Neural progenitor cell (in vitro differentiated cells): ENCODE data around the gene DLX5. TPM values are rescaled to one million over a fixed set of nuclear protein-coding genes. Genes with fewer than 3 reads are reported as not detected.

Source experiments
- DNase-seq: peaks from one replicate; pipeline ENCODE4 v3.0.0-alpha.2; 2016; ENCODE audit warnings: low spot score
- H2AFZ ChIP-seq: fragments of 200-600 bp; sonication (generic); replicated peaks from 2 replicates; pipeline ENCODE4 v1.6.1; 2016; ENCODE audit warnings: antibody characterized with exemption
- H3F3A ChIP-seq: fragments of 200-600 bp; sonication (generic); 2 replicates; pipeline ENCODE4 v1.6.1; 2016; ENCODE audit warnings: antibody characterized with exemption, low read depth
- H3K27ac ChIP-seq: fragments of 200-600 bp; sonication (generic); 2 replicates; pipeline ENCODE4 v1.5.1; 2016; ENCODE audit warnings: mild to moderate bottlenecking
- H3K27me3 ChIP-seq: fragments of 200-600 bp; sonication (generic); 2 replicates; pipeline ENCODE4 v1.6.1; 2016; ENCODE audit warnings: mild to moderate bottlenecking, moderate library complexity
- H3K36me3 ChIP-seq: fragments of 200-600 bp; sonication (generic); 2 replicates; pipeline ENCODE4 v1.5.1; 2016
- H3K4me1 ChIP-seq: fragments of 200-600 bp; sonication (generic); 2 replicates; pipeline ENCODE4 v1.6.1; 2016; ENCODE audit warnings: mixed run types
- H3K4me2 ChIP-seq: fragments of 200-600 bp; sonication (generic); 2 replicates; pipeline ENCODE4 v1.6.1; 2016
- H3K4me3 ChIP-seq: fragments of 200-600 bp; sonication (generic); 2 replicates; pipeline ENCODE4 v1.5.1; 2016
- H3K79me2 ChIP-seq: fragments of 200-600 bp; sonication (generic); 2 replicates; pipeline ENCODE4 v1.6.1; 2016; ENCODE audit warnings: low read depth
- H3K9ac ChIP-seq: fragments of 200-600 bp; sonication (generic); 2 replicates; pipeline ENCODE4 v1.6.1; 2016
- H3K9me3 ChIP-seq: fragments of 200-600 bp; sonication (generic); 2 replicates; pipeline ENCODE4 v1.5.1; 2016; ENCODE audit warnings: low read depth
- H4K20me1 ChIP-seq: fragments of 200-600 bp; sonication (generic); 2 replicates; pipeline ENCODE4 v1.6.1; 2016; ENCODE audit warnings: low read depth
- H3K27ac Mint-ChIP-seq: 3 replicates; pipeline ENCODE4 v1.8.0; 2021; ENCODE audit warnings: mixed read lengths
- H3K27me3 Mint-ChIP-seq: 2 replicates; pipeline ENCODE4 v1.8.0; 2022; ENCODE audit warnings: low read depth, mild to moderate bottlenecking, inconsistent platforms, moderate library complexity, mixed read lengths; ENCODE audit not compliant: insufficient read depth
- H3K36me3 Mint-ChIP-seq: 3 replicates; pipeline ENCODE4 v1.8.0; 2021; ENCODE audit warnings: mixed read lengths
- H3K4me1 Mint-ChIP-seq: 3 replicates; pipeline ENCODE4 v1.8.0; 2021; ENCODE audit warnings: mixed read lengths
- H3K4me3 Mint-ChIP-seq: 3 replicates; pipeline ENCODE4 v1.8.0; 2021; ENCODE audit warnings: mild to moderate bottlenecking, moderate library complexity, mixed read lengths
- H3K9me3 Mint-ChIP-seq: 3 replicates; pipeline ENCODE4 v1.8.0; 2020; ENCODE audit warnings: mixed read lengths
- CTCF ChIP-seq: fragments of 200-600 bp; sonication (generic); IDR thresholded peaks from 2 replicates; pipeline ENCODE4 v1.5.1; 2017; ENCODE audit warnings: antibody characterized with exemption, mild to moderate bottlenecking
- EZH2 ChIP-seq: fragments of 200-600 bp; sonication (generic); IDR thresholded peaks from 2 replicates; pipeline ENCODE4 v1.6.1; 2017; ENCODE audit warnings: antibody characterized with exemption, mild to moderate bottlenecking, moderate library complexity
- EZH2phosphoT487 ChIP-seq: fragments of 200-600 bp; sonication (generic); IDR thresholded peaks from 2 replicates; pipeline ENCODE4 v1.6.1; 2017; ENCODE audit warnings: antibody characterized with exemption
- total RNA-seq: library from RNA; depleted of rRNA; stranded (reverse); fragments of >200 nt; gene quantifications from 2 replicates; pipeline ENCODE4 v1.2.3, GENCODE V29; 2015; ENCODE audit warnings: low replicate concordance

The DLX5 gene
- total RNA-seq, 1 donor from 2014 or later = not detected

GRCh38 chr7:97009753-97010732 is 14.6 kb downstream of the DLX5 start:
- Histone ChIP-seq H2AFZ (no peak overlapping the region), H3K9me3 (no peaks in the 10 kb centered on the region), H3K4me3 (no peak overlapping the region), H3K36me3 (no peaks in the 10 kb centered on the region), H3K27me3 (peaks cover 100% of the 10 kb centered on the region), H3K4me1 (peaks cover 12% of the 10 kb centered on the region), H3K4me2 (no peak overlapping the region), H3K9ac (no peak overlapping the region), H4K20me1 (peaks cover 87% of the 10 kb centered on the region), H3F3A (peaks cover 53% of the 10 kb centered on the region), H3K27ac (no peak overlapping the region), H3K79me2 (no peaks in the 10 kb centered on the region)
- TF ChIP-seq EZH2 (peak; percentile 79), EZH2phosphoT487 (peak; percentile 24), CTCF (no peak)
- Mint-ChIP-seq H3K9me3 (peaks cover 4% of the 10 kb centered on the region), H3K4me1 (peaks cover 4% of the 10 kb centered on the region), H3K27me3 (peaks cover 87% of the 10 kb centered on the region), H3K27ac (no peak overlapping the region), H3K4me3 (no peak overlapping the region), H3K36me3 (no peaks in the 10 kb centered on the region)
- peak; percentile 58 for DNase-seq

GRCh38 chr7:97008275-97008917 is 16.2 kb downstream of the DLX5 start:
- H2AFZ ChIP-seq = no peak overlapping the region
- Mint-ChIP-seq H3K27me3 (peaks cover 86% of the 10 kb centered on the region), H3K4me3 (no peak overlapping the region), H3K4me1 (peaks cover 7% of the 10 kb centered on the region), H3K36me3 (no peaks in the 10 kb centered on the region), H3K9me3 (peaks cover 3% of the 10 kb centered on the region), H3K27ac (no peak overlapping the region)
- H3K27ac ChIP-seq = no peak overlapping the region
- H3K79me2 ChIP-seq = no peaks in the 10 kb centered on the region
- no peak for DNase-seq
- H4K20me1 ChIP-seq = peaks cover 87% of the 10 kb centered on the region
- no peak overlapping the region for H3K4me3 ChIP-seq
- H3K36me3 ChIP-seq = no peaks in the 10 kb centered on the region
- no peak overlapping the region for H3K9ac ChIP-seq
- H3K4me2 ChIP-seq = no peak overlapping the region
- peaks cover 13% of the 10 kb centered on the region for H3K4me1 ChIP-seq
- peaks cover 52% of the 10 kb centered on the region for H3F3A ChIP-seq
- no peak for TF ChIP-seq EZH2
- TF ChIP-seq EZH2phosphoT487 = no peak
- no peak for TF ChIP-seq CTCF
- peaks cover 100% of the 10 kb centered on the region for H3K27me3 ChIP-seq
- no peaks in the 10 kb centered on the region for H3K9me3 ChIP-seq

- H3K27me3 Mint-ChIP-seq = peaks cover 87% of the 10 kb centered on the region
- Histone ChIP-seq H3K9me3 (no peaks in the 10 kb centered on the region), H3K4me1 (peaks cover 10% of the 10 kb centered on the region), H3K79me2 (no peaks in the 10 kb centered on the region), H4K20me1 (peaks cover 87% of the 10 kb centered on the region), H2AFZ (no peak overlapping the region), H3K4me2 (peak overlapping the region; percentile 84), H3K9ac (no peak overlapping the region), H3K27me3 (peaks cover 100% of the 10 kb centered on the region), H3K27ac (no peak overlapping the region), H3K36me3 (no peaks in the 10 kb centered on the region), H3K4me3 (no peak overlapping the region), H3F3A (peaks cover 48% of the 10 kb centered on the region)
- peaks cover 7% of the 10 kb centered on the region for H3K4me1 Mint-ChIP-seq
- H3K4me3 Mint-ChIP-seq = peak overlapping the region; percentile 64
- peaks cover 3% of the 10 kb centered on the region for H3K9me3 Mint-ChIP-seq
- H3K36me3 Mint-ChIP-seq = no peaks in the 10 kb centered on the region
- TF ChIP-seq EZH2 (peak; percentile 67), EZH2phosphoT487 (no peak), CTCF (no peak)
- H3K27ac Mint-ChIP-seq = no peak overlapping the region
- DNase-seq = peak; percentile 13
These were observed 17.1 kb downstream of the DLX5 start for GRCh38 chr7:97007583-97007861.
